ENCODE data around the gene SFR1. TPM values are rescaled to one million over a fixed set of nuclear protein-coding genes. Genes with fewer than 3 reads are reported as not detected.

Gene SFR1
- polyA plus RNA-seq, 3 donors, result 6.4 to 18.1 (median 16.9) TPM

DNA sequence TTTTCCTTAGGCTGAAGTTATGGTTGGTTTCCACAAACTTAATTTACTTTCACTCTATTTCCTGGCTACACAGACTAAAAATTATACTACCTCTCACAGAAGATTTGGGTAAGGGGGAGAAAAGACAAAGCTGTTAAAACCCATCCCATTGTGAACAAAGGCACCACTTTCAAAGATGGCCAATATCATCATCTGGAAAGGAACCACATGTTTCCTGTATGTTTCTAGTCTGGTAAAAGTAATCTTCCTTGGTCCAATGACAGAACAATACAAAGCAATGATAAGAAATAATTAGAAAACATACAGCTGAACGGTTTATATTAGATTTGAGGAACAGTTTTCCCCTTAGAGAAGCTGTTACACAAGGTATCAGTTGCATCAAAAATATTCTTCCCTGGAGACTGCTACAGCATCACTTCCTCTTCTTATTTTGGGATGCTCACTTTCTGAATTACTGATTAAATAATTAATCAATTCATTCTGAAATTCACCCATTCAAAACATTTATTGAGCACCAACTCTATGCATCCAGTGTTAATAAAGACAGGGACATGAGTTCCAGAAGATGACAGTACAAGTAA is 8.5 kb upstream of the SFR1 start:
- Histone ChIP-seq H3K27me3 (ENCODE audit: control insufficient read depth in 2 of 2, insufficient read depth in 2 of 2, low read length in 2 of 2) (no peaks in the 10 kb centered on the region), H3K4me1 (ENCODE audit: control insufficient read depth in 1 of 2, insufficient read depth in 2 of 2, low read length in 2 of 2) (peaks cover 0 to 16% of the 10 kb centered on the region in 2 donors), H3K9ac (ENCODE audit: insufficient read depth, low read length, poor library complexity, severe bottlenecking) (no peak overlapping the region), H3K9me3 (replicated peaks in 1 of 2; ENCODE audit: control insufficient read depth in 1 of 2, insufficient read depth in 1 of 2, low read length in 2 of 2) (no peaks in the 10 kb centered on the region), H4K20me1 (ENCODE audit: insufficient read depth, low read length) (no peaks in the 10 kb centered on the region), H3K4me3 (replicated peaks in 1 of 3; ENCODE audit: low read depth in 2 of 3, low read length in 3 of 3) (no peak overlapping the region), H2AFZ (ENCODE audit: insufficient read depth, low read depth, low read length, poor library complexity, severe bottlenecking) (no peak overlapping the region), H3K4me2 (replicated peaks; ENCODE audit: extremely low read depth, low read length, poor library complexity, severe bottlenecking) (no peak overlapping the region), H3K36me3 (replicated peaks in 1 of 2; ENCODE audit: control insufficient read depth in 1 of 2, insufficient read depth in 2 of 2, low read length in 2 of 2) (no peaks in the 10 kb centered on the region), H3K79me2 (ENCODE audit: insufficient read depth, low read length) (no peaks in the 10 kb centered on the region), H3K27ac (ENCODE audit: low read depth in 1 of 2, low read length in 2 of 2) (no peak overlapping the region)
- intact Hi-C loops (cut with micrococcal nuclease), result no loop called here
- Mint-ChIP-seq H3K27me3 (ENCODE audit: low read depth in 3 of 3) (peaks cover 0 to 5% (median 1%) of the 10 kb centered on the region in 3 donors), H3K9me3 (no peaks in the 10 kb centered on the region), H3K4me1 (peaks cover 11% of the 10 kb centered on the region), H3K36me3 (no peaks in the 10 kb centered on the region), H3K4me3 (no peak overlapping the region), H3K27ac (no peak overlapping the region)
- peak in 2 of 3 donors; percentile 37 to 42 for DNase-seq
- WGBS (ENCODE audit: insufficient coverage), result 0% methylated on average over 1 of the region's 1 CpG
- TF ChIP-seq, protein P1, sequence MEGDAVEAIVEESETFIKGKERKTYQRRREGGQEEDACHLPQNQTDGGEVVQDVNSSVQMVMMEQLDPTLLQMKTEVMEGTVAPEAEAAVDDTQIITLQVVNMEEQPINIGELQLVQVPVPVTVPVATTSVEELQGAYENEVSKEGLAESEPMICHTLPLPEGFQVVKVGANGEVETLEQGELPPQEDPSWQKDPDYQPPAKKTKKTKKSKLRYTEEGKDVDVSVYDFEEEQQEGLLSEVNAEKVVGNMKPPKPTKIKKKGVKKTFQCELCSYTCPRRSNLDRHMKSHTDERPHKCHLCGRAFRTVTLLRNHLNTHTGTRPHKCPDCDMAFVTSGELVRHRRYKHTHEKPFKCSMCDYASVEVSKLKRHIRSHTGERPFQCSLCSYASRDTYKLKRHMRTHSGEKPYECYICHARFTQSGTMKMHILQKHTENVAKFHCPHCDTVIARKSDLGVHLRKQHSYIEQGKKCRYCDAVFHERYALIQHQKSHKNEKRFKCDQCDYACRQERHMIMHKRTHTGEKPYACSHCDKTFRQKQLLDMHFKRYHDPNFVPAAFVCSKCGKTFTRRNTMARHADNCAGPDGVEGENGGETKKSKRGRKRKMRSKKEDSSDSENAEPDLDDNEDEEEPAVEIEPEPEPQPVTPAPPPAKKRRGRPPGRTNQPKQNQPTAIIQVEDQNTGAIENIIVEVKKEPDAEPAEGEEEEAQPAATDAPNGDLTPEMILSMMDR (IDR thresholded peaks at IDR 0.05), result no peak

- Mint-ChIP-seq H3K4me3 (no peak overlapping the region), H3K27ac (no peak overlapping the region), H3K36me3 (no peaks in the 10 kb centered on the region), H3K27me3 (ENCODE audit: low read depth in 3 of 3) (peaks cover 0 to 5% (median 1%) of the 10 kb centered on the region in 3 donors), H3K9me3 (no peaks in the 10 kb centered on the region), H3K4me1 (peaks cover 16% of the 10 kb centered on the region)
- intact Hi-C loops (cut with micrococcal nuclease), result no loop called here
- TF ChIP-seq, protein P1 (IDR thresholded peaks at IDR 0.05), result no peak
- no peaks in the 10 kb centered on the region for H3K9me3 ChIP-seq (replicated peaks in 1 of 2; ENCODE audit: control insufficient read depth in 1 of 2, insufficient read depth in 1 of 2, low read length in 2 of 2)
- no peak overlapping the region for H3K4me3 ChIP-seq (replicated peaks in 1 of 3; ENCODE audit: low read depth in 2 of 3, low read length in 3 of 3)
- H3K27me3 ChIP-seq (ENCODE audit: control insufficient read depth in 2 of 2, insufficient read depth in 2 of 2, low read length in 2 of 2), result no peaks in the 10 kb centered on the region
- DNase-seq, result no peak
- peak overlapping the region; percentile 8 for H2AFZ ChIP-seq (ENCODE audit: insufficient read depth, low read depth, low read length, poor library complexity, severe bottlenecking)
- H3K4me1 ChIP-seq (ENCODE audit: control insufficient read depth in 1 of 2, insufficient read depth in 2 of 2, low read length in 2 of 2), result peaks cover 12 to 23% of the 10 kb centered on the region in 2 donors
- no peaks in the 10 kb centered on the region for H3K36me3 ChIP-seq (replicated peaks in 1 of 2; ENCODE audit: control insufficient read depth in 1 of 2, insufficient read depth in 2 of 2, low read length in 2 of 2)
- no peak overlapping the region for H3K27ac ChIP-seq (ENCODE audit: low read depth in 1 of 2, low read length in 2 of 2)
- no peak overlapping the region for H3K4me2 ChIP-seq (replicated peaks; ENCODE audit: extremely low read depth, low read length, poor library complexity, severe bottlenecking)
- H3K9ac ChIP-seq (ENCODE audit: insufficient read depth, low read length, poor library complexity, severe bottlenecking), result no peak overlapping the region
- no peaks in the 10 kb centered on the region for H4K20me1 ChIP-seq (ENCODE audit: insufficient read depth, low read length)
- no CpG with 5 or more reads among the region's 4 CpGs for WGBS (ENCODE audit: insufficient coverage)
- H3K79me2 ChIP-seq (ENCODE audit: insufficient read depth, low read length), result peaks cover 9% of the 10 kb centered on the region
Observed at GRCh38 chr10:104117839-104118323, 4.1 kb upstream of the SFR1 start.
